ENCODE results near the gene ROCK2.

The ROCK2 gene

DNA sequence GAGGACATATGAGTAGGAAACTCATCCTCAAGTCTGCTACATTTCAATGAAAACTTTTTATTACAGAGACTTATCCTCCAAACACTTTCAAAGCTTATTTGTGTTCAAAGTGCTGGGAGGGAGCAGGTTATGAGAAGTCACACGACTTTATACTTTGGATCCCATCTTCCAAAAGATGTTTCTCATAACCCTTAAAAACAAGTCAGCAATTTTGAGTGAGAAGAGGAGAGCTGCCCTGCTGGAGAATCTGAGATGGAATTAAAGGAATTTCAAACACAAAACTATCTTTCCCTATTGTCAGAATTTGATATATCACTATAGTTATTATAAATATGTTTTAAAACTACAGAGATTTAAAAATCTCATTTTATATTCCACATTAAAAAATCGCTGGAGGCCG lies 45.8 kb downstream of the ROCK2 start:
- Histone ChIP-seq H3K9me3 (no peaks in the 10 kb centered on the region), H3K4me3 (ENCODE audit: low read depth in 1 of 2, low read length in 1 of 2) (no peak overlapping the region), H3K27ac (no peak overlapping the region), H3K4me1 (ENCODE audit: control insufficient read depth in 1 of 2, insufficient read depth in 1 of 2, low read depth in 1 of 2, low read length in 1 of 2) (peaks cover 1% of the 10 kb centered on the region in 2 experiments), H3K36me3 (no peaks in the 10 kb centered on the region), H3K27me3 (no peaks in the 10 kb centered on the region)
- TF ChIP-seq, protein P1, sequence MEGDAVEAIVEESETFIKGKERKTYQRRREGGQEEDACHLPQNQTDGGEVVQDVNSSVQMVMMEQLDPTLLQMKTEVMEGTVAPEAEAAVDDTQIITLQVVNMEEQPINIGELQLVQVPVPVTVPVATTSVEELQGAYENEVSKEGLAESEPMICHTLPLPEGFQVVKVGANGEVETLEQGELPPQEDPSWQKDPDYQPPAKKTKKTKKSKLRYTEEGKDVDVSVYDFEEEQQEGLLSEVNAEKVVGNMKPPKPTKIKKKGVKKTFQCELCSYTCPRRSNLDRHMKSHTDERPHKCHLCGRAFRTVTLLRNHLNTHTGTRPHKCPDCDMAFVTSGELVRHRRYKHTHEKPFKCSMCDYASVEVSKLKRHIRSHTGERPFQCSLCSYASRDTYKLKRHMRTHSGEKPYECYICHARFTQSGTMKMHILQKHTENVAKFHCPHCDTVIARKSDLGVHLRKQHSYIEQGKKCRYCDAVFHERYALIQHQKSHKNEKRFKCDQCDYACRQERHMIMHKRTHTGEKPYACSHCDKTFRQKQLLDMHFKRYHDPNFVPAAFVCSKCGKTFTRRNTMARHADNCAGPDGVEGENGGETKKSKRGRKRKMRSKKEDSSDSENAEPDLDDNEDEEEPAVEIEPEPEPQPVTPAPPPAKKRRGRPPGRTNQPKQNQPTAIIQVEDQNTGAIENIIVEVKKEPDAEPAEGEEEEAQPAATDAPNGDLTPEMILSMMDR (IDR thresholded peaks at IDR 0.05), result no peak

DNA sequence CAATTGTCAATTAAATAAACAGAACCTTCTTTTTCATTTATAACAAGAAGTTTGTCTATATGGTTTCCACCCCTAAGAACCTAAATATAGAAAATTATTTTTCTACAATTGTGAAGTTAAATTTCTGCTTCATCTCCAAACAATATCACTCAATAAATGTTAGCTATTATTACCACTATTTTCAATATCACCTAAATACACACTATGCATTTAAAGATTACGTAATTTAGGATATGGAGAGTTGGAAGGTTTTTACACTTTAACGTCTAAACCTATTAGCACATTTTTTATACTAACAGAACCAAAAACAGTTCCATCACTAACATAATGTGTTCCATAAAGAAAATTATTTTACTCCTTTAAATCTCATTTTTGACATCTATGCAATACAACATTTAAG lies 48.0 kb downstream of the ROCK2 start:
- Histone ChIP-seq H3K36me3 (no peaks in the 10 kb centered on the region), H3K27me3 (no peaks in the 10 kb centered on the region), H3K27ac (no peak overlapping the region), H3K4me1 (ENCODE audit: control insufficient read depth in 1 of 2, insufficient read depth in 1 of 2, low read depth in 1 of 2, low read length in 1 of 2) (peaks cover 17 to 19% of the 10 kb centered on the region in 2 experiments), H3K9me3 (no peaks in the 10 kb centered on the region), H3K4me3 (ENCODE audit: low read depth in 1 of 2, low read length in 1 of 2) (no peak overlapping the region)
- TF ChIP-seq, protein P1 (IDR thresholded peaks at IDR 0.05), result no peak

DNA sequence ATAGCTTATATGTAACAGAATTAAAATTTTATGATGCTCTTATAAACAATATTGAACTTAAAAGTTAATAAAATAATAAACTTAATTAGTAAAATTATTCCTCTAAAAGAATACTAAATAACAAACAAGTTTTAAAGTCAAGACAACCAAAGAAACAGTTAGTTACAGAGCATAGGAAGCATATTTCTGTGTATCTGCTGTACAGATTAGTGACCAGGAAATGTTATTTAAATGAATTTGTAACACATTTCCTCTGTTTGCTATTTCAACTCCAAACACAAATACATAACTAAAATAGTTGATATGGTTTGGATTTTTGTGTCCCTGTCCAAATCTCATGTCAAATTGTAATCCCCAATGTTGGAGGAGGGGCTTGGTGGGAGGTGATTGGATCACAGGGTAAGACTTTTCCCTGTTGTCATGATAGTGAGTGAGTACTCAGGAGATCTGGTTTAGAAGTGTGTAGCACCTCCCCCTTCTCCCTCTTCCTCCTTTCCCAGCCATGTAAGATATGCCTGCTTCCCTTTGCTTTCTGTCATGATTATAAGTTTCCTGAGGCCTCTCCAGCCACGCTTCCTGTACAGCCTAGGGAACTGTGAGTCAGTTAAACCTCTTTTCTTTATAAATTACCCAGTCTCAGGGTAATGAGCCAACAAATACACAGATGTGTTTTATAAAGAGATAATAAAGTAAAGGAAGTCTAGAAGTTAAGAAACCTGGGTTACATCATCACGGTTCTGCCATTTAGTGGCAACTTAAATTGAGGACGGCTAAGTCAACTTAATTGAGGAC lies 51.8 kb downstream of the ROCK2 start:
- H3K27ac ChIP-seq, result peak overlapping the region; percentile 69
- TF ChIP-seq, protein P1 (IDR thresholded peaks at IDR 0.05), result no peak
- no peaks in the 10 kb centered on the region for H3K9me3 ChIP-seq

DNA sequence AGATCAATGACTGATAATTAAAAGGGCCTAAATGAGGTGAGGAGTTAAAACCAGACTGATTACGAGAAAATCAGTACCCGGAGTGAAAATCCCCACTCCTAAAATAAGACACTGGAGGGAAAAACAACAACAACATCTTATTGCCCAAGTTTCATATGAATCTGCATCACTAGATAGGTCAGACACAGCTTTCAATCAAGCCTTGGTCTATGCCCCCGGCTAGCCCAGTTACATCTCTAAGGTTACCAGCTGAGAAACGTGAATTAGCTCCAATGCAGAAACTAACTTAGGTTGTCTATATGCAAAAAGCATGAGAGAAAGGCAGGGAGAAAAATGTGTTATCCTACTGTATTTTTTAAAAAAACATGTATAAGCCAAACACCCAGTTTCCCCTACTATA lies 53.7 kb downstream of the ROCK2 start:
- Histone ChIP-seq H3K9me3 (no peaks in the 10 kb centered on the region), H3K4me3 (ENCODE audit: low read depth in 1 of 2, low read length in 1 of 2) (no peak overlapping the region), H3K36me3 (peaks cover 5% of the 10 kb centered on the region), H3K27me3 (no peaks in the 10 kb centered on the region), H3K27ac (no peak overlapping the region), H3K4me1 (ENCODE audit: control insufficient read depth in 1 of 2, insufficient read depth in 1 of 2, low read depth in 1 of 2, low read length in 1 of 2) (peaks cover 17 to 19% of the 10 kb centered on the region in 2 experiments)
- TF ChIP-seq, protein P1 (IDR thresholded peaks at IDR 0.05), result no peak

More for the DNA sequence above, 51.8 kb downstream of the ROCK2 start:
- Histone ChIP-seq H3K4me3 (ENCODE audit: low read depth in 1 of 2, low read length in 1 of 2) (peak overlapping the region in 1 of 2 experiments; percentile 12), H3K4me1 (ENCODE audit: control insufficient read depth in 1 of 2, insufficient read depth in 1 of 2, low read depth in 1 of 2, low read length in 1 of 2) (peaks cover 17 to 19% of the 10 kb centered on the region in 2 experiments), H3K27me3 (no peaks in the 10 kb centered on the region), H3K36me3 (no peaks in the 10 kb centered on the region)

DNA sequence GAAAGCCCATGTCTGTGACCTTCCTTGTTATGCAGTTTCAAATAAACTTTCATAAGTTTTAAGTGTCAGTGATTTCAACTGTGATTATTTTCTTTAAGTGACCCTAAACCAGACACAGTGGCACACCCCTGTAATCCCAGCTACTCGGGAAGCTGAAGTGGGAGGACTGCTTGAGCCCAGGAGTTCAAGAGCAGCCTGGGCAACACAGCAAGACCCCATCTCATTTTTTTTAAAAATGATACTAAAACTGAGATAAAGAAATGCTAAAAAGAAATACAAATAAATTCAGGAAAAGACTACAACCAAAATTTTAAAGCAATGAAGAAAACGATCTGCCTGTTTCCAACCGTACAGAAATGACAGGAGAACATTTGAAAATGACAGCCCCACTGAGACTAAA lies 54.2 kb downstream of the ROCK2 start:
- Histone ChIP-seq H3K9me3 (no peaks in the 10 kb centered on the region), H3K27ac (no peak overlapping the region)

More for the DNA sequence above, 54.2 kb downstream of the ROCK2 start:
- H3K27me3 ChIP-seq, result no peaks in the 10 kb centered on the region
- no peak overlapping the region for H3K4me3 ChIP-seq (ENCODE audit: low read depth in 1 of 2, low read length in 1 of 2)
- H3K4me1 ChIP-seq (ENCODE audit: control insufficient read depth in 1 of 2, insufficient read depth in 1 of 2, low read depth in 1 of 2, low read length in 1 of 2), result peaks cover 17 to 19% of the 10 kb centered on the region in 2 experiments
- TF ChIP-seq, protein P1 (IDR thresholded peaks at IDR 0.05), result no peak
- peaks cover 8% of the 10 kb centered on the region for H3K36me3 ChIP-seq

All from neutrophil (primary cell).